H1 (cell line): ENCODE results near the gene TBC1D4. TPM values are rescaled to one million over a fixed set of nuclear protein-coding genes. Genes with fewer than 3 reads are reported as not detected.

Experiments
- E2F6 ChIP-seq: IDR thresholded peaks from 2 replicates; pipeline ENCODE4 v1.6.1; 2012; ENCODE audit warnings: inconsistent platforms
- GTF2F1 ChIP-seq: IDR thresholded peaks from 2 replicates; pipeline ENCODE4 v1.6.1; 2012; ENCODE audit warnings: low read depth, low read length, improper control_type of control experiment, borderline replicate concordance
- PHF8 ChIP-seq: fragments of 200-600 bp; sonication (generic); conservative IDR thresholded peaks from 2 replicates; pipeline ENCODE4 v1.7.1; 2012; ENCODE audit warnings: low read depth, mild to moderate bottlenecking, inconsistent platforms, low read length, moderate library complexity
- RAD21 ChIP-seq, 2 experiments: IDR thresholded peaks in 1 of 2; conservative IDR thresholded peaks in 1 of 2; 2 replicates each; pipeline ENCODE4 v1.6.1; 2011; ENCODE audit warnings: low read depth in 2 of 2, low read length in 2 of 2, improper control_type of control experiment in 1 of 2, inconsistent platforms in 1 of 2, mild to moderate bottlenecking in 1 of 2, moderate library complexity in 1 of 2
- RFX5 ChIP-seq: IDR thresholded peaks from 2 replicates; pipeline ENCODE4 v1.6.1; 2011; ENCODE audit warnings: low read depth, low read length, improper control_type of control experiment, borderline replicate concordance
- polyA plus RNA-seq, 7 experiments: library from polyadenylated mRNA; depleted of rRNA in 3 of 7; stranded (reverse) in 5 of 7; unstranded in 2 of 7; fragments of >200 nt in 5 of 7; fragments of 200-250 nt in 2 of 7; gene quantifications; 1 replicate in 5 of 7; 2 replicates in 1 of 7; 4 replicates in 1 of 7; pipeline versions ENCODE4 v1.2.1 to v1.2.3, GENCODE V29; 2011 to 2013; ENCODE audit warnings: missing spikeins in 2 of 7, mixed read lengths in 2 of 7
- total RNA-seq: library from RNA; stranded (reverse); fragmentation: NEBNext Ultra II Directional; extraction: Animal tissue kit (Norgen Biotek cat#: 25700); gene quantifications from 2 replicates; pipeline ENCODE4 v1.2.1, GENCODE V29; 2021

TBC1D4 gene
- total and polyA plus RNA-seq, 2 of the 8 experiments (the other 6 are each of a cell fraction or from before 2014, with no cell fraction given), result 16.7 to 39.0 TPM

GRCh38 chr13:75446874-75447273 lies 35.1 kb downstream of the TBC1D4 start (continued):
- TF ChIP-seq GTF2F1, result no peak
- TF ChIP-seq RAD21 (IDR thresholded peaks at IDR 0.05 in 1 of 2, conservative IDR thresholded peaks at IDR 0.05 in 1 of 2; ENCODE audit: low read depth in 2 of 2, low read length in 2 of 2), result no peak
- no peak for TF ChIP-seq E2F6
- no peak for TF ChIP-seq RFX5
- no peak for TF ChIP-seq PHF8
